Gastroesophageal sphincter (tissue), 4 donors: ENCODE measurements around the gene BMP10. TPM values are rescaled to one million over a fixed set of nuclear protein-coding genes. Genes with fewer than 3 reads are reported as not detected.

ENCODE experiments used
- ATAC-seq: fragments of 150-250 bp; one replicate; pipeline ENCODE4 v1.9.1; 2016; ENCODE audit warnings: mild to moderate bottlenecking, moderate library complexity
- H3K27ac ChIP-seq, 4 donors: fragments of 200-600 bp; sonication (generic) in 3 of 4; 1 replicate in 3 of 4; 2 replicates in 1 of 4; pipeline ENCODE4 v1.5.1; 2016 to 2019
- H3K27me3 ChIP-seq: fragments of 200-600 bp; sonication (generic); one replicate; pipeline ENCODE4 v1.5.1; 2019
- H3K36me3 ChIP-seq, 2 donors: fragments of 200-600 bp; sonication (generic); one replicate each; pipeline ENCODE4 v1.5.1; 2019; ENCODE audit warnings: control low read depth in 1 of 2
- H3K4me1 ChIP-seq, 3 donors: fragments of 200-600 bp; sonication (generic); 1 replicate in 2 of 3; 2 replicates in 1 of 3; pipeline ENCODE4 v1.5.1; 2016 to 2019; ENCODE audit warnings: control low read depth in 2 of 3
- H3K4me3 ChIP-seq, 2 donors: fragments of 200-600 bp; sonication (generic); one replicate each; pipeline ENCODE4 v1.5.1; 2019; ENCODE audit warnings: mild to moderate bottlenecking in 1 of 2, moderate library complexity in 1 of 2
- H3K9me3 ChIP-seq, 3 donors: fragments of 200-600 bp; sonication (generic); one replicate each; pipeline ENCODE4 v1.5.1; 2017 to 2019; ENCODE audit warnings: control low read depth in 2 of 3
- CTCF ChIP-seq, 4 experiments: fragments of 200-600 bp in 2 of 4; fragments of 450-650 bp in 2 of 4; sonication (generic) in 1 of 4; IDR thresholded peaks; one replicate each; pipeline ENCODE4 v1.5.1; 2017 to 2019; ENCODE audit warnings: antibody characterized with exemption in 4 of 4, mild to moderate bottlenecking in 2 of 4, moderate library complexity in 2 of 4
- EP300 ChIP-seq: sonication (generic); formaldehyde crosslinking; IDR thresholded peaks from one replicate; pipeline ENCODE4 v1.6.1; 2017; ENCODE audit warnings: antibody characterized with exemption, mild to moderate bottlenecking
- POLR2A ChIP-seq, 2 donors: fragments of 450-650 bp; IDR thresholded peaks; one replicate each; pipeline ENCODE4 v1.6.1; 2017; ENCODE audit warnings: antibody characterized with exemption in 2 of 2, mild to moderate bottlenecking in 2 of 2, moderate library complexity in 1 of 2
- POLR2AphosphoS5 ChIP-seq: sonication (generic); formaldehyde crosslinking; IDR thresholded peaks from one replicate; pipeline ENCODE4 v1.6.1; 2017; ENCODE audit warnings: antibody characterized with exemption
- WGBS, 2 donors: methylation state at CpG; one replicate each; pipeline ENCODE4 v1.1.5; 2018; ENCODE audit warnings: low coverage in 1 of 2; 5-methylcytosine and 5-hydroxymethylcytosine counted together
- total RNA-seq, 4 donors: library from RNA; depleted of rRNA; stranded (reverse); fragments of >200 nt; gene quantifications; one replicate each; pipeline ENCODE4 v1.1.0, GENCODE V29; 2016

Gene BMP10
- total RNA-seq, 4 donors from 2014 or later: 0.19 TPM; not detected in 3

- Histone ChIP-seq H3K9me3 (no peaks in the 10 kb centered on the region), H3K36me3 (no peaks in the 10 kb centered on the region), H3K27me3 (no peaks in the 10 kb centered on the region), H3K4me3 (no peak overlapping the region), H3K27ac (no peak overlapping the region), H3K4me1 (peaks cover 0 to 3% (median 0%) of the 10 kb centered on the region in 3 donors)
- 56 to 85% methylated on average over 3 of the region's 3 CpGs for WGBS, 2 donors
- TF ChIP-seq POLR2AphosphoS5 (no peak), EP300 (no peak), CTCF (IDR thresholded peaks at IDR 0.05) (no peak), POLR2A (IDR thresholded peaks at IDR 0.05) (no peak)
- ATAC-seq: no peak
Observed at GRCh38 chr2:68837861-68838341, 33.3 kb downstream of the BMP10 start.

- no peak for ATAC-seq
- H3K27ac ChIP-seq: no peak overlapping the region
- TF ChIP-seq CTCF (IDR thresholded peaks at IDR 0.05) (peak in 3 of 4 experiments; percentile 25 to 57 (median 34)), POLR2AphosphoS5 (no peak), EP300 (no peak), POLR2A (IDR thresholded peaks at IDR 0.05) (no peak)
Observed at GRCh38 chr2:68837164-68837860, 33.9 kb downstream of the BMP10 start.

GRCh38 chr2:68835621-68836020, 35.6 kb downstream of the BMP10 start:
- 50% methylated on average over 1 of the region's 1 CpG; no CpG with 5 or more reads in 1 of the 2 donors for WGBS, 2 donors

More at GRCh38 chr2:68837164-68837860, 33.9 kb downstream of the BMP10 start:
- WGBS, 2 donors: 54 to 56% methylated on average over 4 of the region's 15 CpGs
- peaks cover 0 to 9% (median 1%) of the 10 kb centered on the region in 3 donors for H3K4me1 ChIP-seq
- H3K36me3 ChIP-seq: no peaks in the 10 kb centered on the region
- no peaks in the 10 kb centered on the region for H3K27me3 ChIP-seq
- no peaks in the 10 kb centered on the region for H3K9me3 ChIP-seq
- no peak overlapping the region for H3K4me3 ChIP-seq

GRCh38 chr2:68834737-68835376, 36.3 kb downstream of the BMP10 start:
- TF ChIP-seq CTCF (IDR thresholded peaks at IDR 0.05): no peak
- no peak for TF ChIP-seq POLR2A (IDR thresholded peaks at IDR 0.05)
- no peak for TF ChIP-seq POLR2AphosphoS5
- Histone ChIP-seq H3K4me1 (peaks cover 0 to 33% (median 14%) of the 10 kb centered on the region in 3 donors), H3K27me3 (no peaks in the 10 kb centered on the region), H3K36me3 (no peaks in the 10 kb centered on the region), H3K27ac (peak overlapping the region in 1 of 4 donors; percentile 13), H3K4me3 (no peak overlapping the region), H3K9me3 (no peaks in the 10 kb centered on the region)
- no peak for ATAC-seq
- 74 to 77% methylated on average over 3 to 4 of the region's 6 CpGs for WGBS, 2 donors

More at GRCh38 chr2:68835621-68836020, 35.6 kb downstream of the BMP10 start:
- Histone ChIP-seq H3K9me3 (no peaks in the 10 kb centered on the region), H3K27me3 (no peaks in the 10 kb centered on the region), H3K27ac (no peak overlapping the region), H3K4me3 (no peak overlapping the region), H3K4me1 (peaks cover 0 to 26% (median 14%) of the 10 kb centered on the region in 3 donors), H3K36me3 (no peaks in the 10 kb centered on the region)
- ATAC-seq: no peak
- TF ChIP-seq POLR2AphosphoS5 (no peak), EP300 (no peak), POLR2A (IDR thresholded peaks at IDR 0.05) (no peak), CTCF (IDR thresholded peaks at IDR 0.05) (no peak)
